ENCODE data around the gene MMRN2. TPM values are rescaled to one million over a fixed set of nuclear protein-coding genes. Genes with fewer than 3 reads are reported as not detected.
"Not testable (repeated sequence)": the region's sequence is repeated elsewhere in the genome, so short reads cannot be mapped to it uniquely, and the experiment has no call there.

MMRN2 gene, protein sequence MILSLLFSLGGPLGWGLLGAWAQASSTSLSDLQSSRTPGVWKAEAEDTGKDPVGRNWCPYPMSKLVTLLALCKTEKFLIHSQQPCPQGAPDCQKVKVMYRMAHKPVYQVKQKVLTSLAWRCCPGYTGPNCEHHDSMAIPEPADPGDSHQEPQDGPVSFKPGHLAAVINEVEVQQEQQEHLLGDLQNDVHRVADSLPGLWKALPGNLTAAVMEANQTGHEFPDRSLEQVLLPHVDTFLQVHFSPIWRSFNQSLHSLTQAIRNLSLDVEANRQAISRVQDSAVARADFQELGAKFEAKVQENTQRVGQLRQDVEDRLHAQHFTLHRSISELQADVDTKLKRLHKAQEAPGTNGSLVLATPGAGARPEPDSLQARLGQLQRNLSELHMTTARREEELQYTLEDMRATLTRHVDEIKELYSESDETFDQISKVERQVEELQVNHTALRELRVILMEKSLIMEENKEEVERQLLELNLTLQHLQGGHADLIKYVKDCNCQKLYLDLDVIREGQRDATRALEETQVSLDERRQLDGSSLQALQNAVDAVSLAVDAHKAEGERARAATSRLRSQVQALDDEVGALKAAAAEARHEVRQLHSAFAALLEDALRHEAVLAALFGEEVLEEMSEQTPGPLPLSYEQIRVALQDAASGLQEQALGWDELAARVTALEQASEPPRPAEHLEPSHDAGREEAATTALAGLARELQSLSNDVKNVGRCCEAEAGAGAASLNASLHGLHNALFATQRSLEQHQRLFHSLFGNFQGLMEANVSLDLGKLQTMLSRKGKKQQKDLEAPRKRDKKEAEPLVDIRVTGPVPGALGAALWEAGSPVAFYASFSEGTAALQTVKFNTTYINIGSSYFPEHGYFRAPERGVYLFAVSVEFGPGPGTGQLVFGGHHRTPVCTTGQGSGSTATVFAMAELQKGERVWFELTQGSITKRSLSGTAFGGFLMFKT
- 1 to 10 TPM; 6.0 to 7.8 TPM for total RNA-seq
- long read RNA-seq, full-length matches to known transcripts = 7 of 21 reads
- long read RNA-seq, partial matches to known transcripts = 10 of 21 reads
- long read RNA-seq, other reads (novel, unspliced or antisense) = 4 of 21 reads

DNA sequence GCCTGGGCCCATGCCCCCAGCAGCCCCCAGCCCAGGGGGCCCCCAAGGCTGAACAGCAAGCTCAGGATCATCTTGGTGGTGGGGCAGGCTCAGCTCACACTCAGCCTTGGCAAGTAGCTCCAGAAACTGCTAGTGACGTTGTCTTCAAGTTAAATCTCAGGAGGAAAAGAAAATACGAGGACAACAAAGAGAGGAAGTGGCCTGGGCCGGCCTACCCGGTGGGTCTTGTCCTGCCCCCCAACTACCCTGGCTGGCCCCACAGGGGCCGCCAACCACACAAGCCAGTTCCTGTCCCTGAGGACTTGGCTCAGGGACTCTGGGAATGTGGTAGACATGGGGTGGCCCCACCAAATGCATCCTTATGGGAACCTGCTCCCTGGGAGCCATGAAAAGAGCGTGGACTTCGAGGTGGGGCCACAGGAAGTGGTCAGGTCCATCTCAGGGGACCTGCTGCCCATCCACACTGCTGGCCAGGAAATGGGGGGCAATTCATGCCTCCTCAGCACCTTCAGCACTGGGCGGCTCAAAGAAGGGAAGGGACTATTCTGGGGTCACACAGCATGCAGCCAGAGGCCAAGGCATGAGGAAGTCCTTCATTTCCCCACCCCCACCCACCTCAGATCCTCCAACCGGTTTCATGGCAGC is at the start of gene MMRN2:
Gene MMRN2, minus strand, starts transcription at position 145 of the 645 bp plus-strand sequence. Its CDS starts 74 bp downstream, at position 71.
- intact Hi-C loops (cut with DNase I, micrococcal nuclease) = no loop called here
- DNase-seq (no peak), ATAC-seq (no peak)

DNA sequence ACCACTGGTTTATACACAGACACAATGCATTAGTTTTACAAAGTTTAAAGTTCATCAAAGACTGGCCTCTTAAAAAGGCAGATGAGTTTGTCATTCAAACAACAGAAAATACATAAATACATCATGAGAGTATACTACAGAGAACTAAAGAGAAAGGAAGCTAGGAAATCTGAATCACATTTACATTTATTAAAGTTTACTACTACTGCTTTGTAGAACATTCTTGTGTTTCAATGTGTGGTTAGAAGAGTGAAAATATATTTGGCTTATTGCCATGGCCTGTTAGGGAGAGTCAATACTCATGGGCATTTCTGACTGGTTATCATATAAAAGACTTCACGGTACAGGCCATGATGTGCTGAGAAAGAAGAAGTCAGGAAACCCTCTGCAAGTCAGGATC is 49.7 kb upstream of the MMRN2 start:
- DNase-seq; ATAC-seq; intact Hi-C loops (cut with DNase I, micrococcal nuclease): not testable (repeated sequence)

DNA sequence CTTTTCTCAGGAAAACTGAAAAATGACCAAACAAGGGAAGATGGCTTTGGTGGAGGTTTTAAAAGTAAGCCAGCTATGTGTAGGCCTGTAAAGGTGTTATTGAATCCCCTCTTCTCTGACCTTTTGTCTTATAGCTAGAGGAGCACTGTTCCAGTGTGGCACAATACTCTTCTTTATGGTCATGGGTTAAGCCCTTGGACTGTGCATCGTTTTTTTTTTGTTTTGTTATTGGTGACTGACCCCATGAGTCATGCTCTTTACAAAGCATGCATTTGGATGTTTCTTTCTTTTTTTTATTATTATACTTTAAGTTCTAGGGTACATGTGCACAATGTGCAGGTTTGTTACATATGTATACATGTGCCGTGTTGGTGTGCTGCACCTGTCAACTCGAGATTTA is 43.1 kb upstream of the MMRN2 start:
- no peak for ATAC-seq
- intact Hi-C loops (cut with DNase I, micrococcal nuclease) = no loop called here
- DNase-seq = no peak

DNA sequence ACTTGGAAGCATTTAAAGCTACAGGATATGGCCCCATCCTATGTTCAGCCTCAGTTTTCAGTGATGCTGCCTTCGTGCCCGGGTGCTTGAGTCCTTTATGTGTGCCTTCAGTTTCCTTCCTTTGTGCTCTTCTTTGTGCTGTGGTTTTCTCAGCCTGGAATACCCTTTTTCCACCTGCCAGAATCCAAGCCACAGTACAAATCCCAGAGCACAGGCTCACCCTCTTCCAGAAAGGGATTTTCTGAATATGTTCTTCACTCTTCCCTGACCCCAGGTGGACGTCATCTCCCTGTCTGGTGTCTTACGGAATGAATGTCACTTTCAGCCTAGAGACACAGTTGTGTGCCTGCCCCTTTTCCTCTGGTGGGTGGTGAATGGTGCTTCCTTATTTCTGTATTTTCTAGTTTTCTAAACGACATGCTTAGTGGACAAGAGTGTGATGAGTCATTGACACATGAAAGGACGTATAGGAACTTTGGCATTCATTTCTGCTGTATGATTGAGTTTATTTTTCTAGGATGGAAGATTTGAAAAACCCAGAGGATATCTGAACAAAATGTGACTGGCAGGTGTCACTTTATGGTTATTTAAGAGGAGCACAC is 42.5 kb upstream of the MMRN2 start:
- intact Hi-C loops (cut with DNase I, micrococcal nuclease); ATAC-seq; DNase-seq: not testable (repeated sequence)

DNA sequence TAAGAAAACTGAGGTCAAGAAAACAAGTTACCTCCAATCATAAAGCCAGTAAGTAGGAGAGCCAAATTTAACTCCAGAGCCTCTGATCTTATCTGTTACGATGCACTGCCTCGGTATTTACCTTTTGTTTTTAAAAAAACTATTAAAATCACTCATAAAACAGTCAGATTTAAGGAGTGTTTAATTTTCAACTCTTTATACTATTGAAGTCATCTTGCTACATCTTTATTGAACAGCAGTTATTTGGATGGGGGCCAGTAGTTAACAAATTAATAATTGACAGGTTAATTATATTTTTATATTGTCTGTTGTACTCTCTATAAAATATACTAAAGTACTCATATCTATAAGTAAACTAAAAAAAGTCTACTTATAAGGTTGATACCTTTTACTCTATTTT is 35.5 kb upstream of the MMRN2 start:
- intact Hi-C loops (cut with DNase I, micrococcal nuclease) = no loop called here
- DNase-seq = no peak

DNA sequence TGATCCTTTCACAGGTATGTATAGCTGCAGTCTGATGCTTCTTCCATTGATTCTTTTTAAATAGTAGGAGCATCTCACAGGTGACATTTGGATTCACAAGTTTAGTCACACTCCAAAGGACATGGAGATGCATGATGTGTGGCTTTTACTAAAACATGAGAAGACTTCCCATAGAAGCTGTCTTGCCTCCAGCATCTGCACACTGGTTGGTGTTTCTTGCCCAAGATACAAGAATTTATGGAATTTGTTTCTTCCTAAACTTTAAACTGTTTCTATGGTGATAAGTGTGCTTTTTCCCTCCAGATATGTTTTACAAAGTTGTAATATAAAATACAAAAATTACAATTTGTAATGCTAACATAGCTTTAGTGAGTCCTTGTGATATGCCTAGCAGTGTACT is 35.0 kb upstream of the MMRN2 start:
- DNase-seq (no peak), ATAC-seq (no peak)
- intact Hi-C loops (cut with DNase I, micrococcal nuclease) = no loop called here

More for the DNA sequence above, 35.5 kb upstream of the MMRN2 start:
- no peak for ATAC-seq

DNA sequence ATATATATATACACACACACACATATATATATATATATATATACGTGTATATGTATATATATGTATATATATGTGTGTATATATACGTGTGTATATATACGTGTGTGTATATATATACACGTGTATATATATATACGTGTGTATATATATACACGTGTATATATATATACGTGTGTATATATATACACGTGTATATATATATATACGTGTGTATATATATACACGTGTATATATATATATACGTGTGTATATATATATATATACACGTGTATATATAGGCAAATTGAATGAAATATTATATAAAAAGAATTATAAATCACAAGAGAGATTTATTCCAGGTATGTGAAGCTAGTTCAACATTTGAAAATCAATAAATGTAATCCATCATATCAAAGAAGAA is 33.9 kb upstream of the MMRN2 start:
- intact Hi-C loops (cut with DNase I, micrococcal nuclease); DNase-seq; ATAC-seq: not testable (repeated sequence)

DNA sequence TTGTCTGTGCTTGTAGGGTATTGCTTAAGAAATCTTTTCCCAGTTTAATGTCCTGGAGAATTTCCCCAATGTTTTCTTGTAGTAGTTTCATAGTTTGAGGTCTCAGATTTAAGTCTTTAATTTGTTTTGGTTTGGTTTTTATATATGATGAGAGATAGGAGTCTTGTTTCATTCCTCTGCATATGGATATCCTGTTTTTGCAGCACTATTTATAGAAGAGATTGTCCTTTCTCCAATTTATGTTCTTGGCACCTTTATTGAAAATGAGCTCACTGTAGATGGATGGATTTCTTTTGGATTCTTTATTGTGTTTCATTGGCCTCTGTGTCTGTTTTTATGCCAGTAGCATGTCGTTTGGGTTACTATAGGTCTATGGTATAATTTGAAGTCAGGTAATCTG is 31.1 kb upstream of the MMRN2 start:
- DNase-seq = no peak
- ATAC-seq = no peak
- intact Hi-C loops (cut with DNase I, micrococcal nuclease) = no loop called here

DNA sequence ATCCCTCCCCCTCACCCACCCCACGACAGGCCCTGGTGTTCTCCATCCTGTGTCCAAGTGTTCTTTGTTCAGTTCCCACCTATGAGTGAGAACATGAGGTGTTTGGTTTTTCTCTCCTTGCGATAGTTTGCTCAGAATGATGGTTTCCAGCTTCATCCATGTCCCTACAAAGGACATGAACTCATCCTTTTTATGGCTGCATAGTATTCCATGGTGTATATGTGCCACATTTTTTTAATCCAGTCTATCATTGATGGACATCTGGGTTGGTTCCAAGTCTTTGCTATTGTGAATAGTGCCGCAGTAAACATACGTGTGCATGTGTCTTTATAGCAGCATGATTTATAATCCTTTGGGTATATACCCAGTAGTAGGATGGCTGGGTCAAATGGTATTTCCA is 27.1 kb upstream of the MMRN2 start:
- DNase-seq; ATAC-seq; intact Hi-C loops (cut with DNase I, micrococcal nuclease): not testable (repeated sequence)

DNA sequence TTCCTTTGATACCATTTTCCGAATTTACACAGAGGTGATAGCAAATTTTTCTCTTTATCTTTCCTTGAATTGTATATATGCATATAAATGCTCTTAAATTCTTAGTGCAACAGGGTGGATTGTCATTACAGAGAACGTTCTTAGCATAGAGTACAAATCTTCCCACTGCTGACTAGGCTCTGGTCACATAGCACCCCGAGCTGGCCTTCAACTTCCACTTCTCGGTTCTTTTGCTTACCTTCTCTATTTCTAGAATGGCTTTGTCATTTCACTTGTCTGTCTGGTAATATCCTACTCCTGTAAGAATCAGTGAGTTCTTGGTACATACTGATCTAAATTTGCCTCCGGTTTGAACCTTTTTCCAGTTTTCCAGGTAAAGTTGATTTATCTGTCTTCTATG is 24.3 kb upstream of the MMRN2 start:
- intact Hi-C loops (cut with DNase I, micrococcal nuclease) = no loop called here
- DNase-seq (no peak), ATAC-seq (no peak)

DNA sequence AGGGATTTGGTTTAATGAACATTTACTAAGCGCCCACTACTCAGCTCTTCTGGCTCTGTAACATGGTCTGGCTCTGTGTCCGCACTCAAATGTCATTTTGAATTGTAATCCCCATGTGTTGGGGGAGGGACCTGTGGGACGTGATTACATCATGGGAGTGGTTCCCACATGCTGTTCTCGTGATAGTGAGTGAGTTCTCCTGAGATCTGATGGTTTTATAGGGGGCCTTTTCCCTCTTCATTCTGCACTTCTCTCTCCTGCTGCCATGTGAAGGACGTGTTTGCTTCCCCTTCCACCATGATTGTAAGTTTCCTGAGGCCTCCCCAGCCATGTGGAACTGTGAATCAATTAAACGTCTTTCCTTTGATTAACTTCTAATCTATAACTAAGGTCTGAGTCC is 23.6 kb upstream of the MMRN2 start:
- intact Hi-C loops (cut with DNase I, micrococcal nuclease); DNase-seq; ATAC-seq: not testable (repeated sequence)

DNA sequence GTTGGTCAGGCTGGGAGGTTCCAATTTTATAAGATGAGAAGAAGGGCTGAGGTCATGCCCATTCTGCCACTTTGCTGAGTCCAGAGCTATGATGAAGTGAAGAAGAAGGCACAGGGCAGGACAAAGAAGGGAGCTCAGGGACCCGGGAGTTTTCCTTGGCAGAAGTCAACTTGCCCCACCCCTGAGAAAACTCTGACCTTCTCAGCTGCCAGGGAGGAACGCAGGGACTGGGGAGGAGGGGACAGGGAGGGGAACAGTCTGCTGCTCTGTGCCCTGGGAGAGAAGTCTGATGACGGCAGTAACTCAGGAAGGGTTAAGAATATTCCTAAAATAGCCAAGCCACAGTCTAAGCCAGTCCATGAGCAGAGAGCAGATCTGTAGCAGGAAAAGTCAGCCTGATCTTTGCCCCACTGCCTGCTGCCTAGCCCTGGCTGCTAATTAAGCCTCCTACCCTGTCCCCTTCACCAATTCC is 22.6 kb upstream of the MMRN2 start:
- peak; percentile 88 for ATAC-seq
- no peak for DNase-seq
- intact Hi-C loops (cut with DNase I, micrococcal nuclease) = loop anchor here in 1 of 2 donors (10.0 kb wide), 1 partner anchor 105 kb away; no protein-coding TSS in a partner anchor

DNA sequence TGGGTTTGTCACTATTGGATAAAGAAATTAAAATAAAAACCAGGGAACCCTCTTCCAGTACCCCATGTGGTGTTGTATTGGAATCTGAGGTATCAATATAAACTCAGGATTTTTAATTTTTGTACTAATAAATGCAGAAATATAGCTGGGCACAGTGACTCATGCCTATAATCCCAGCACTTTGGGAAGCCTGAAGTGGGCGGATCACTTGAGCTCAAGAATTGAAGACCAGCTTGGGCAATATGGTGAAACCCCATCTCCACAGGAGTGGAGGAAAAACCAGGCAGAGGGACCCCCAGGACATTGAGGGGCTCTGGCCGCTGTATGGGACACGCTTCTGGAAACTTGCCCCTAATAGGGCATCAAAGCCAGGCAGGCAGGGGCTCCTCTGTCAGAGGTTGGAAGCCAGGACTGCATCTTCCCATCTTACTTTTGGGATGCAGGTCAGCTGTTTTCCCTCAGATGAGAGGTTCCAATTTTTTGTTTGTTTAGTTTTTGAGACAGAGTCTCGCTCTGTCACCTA is 21.9 kb upstream of the MMRN2 start:
- DNase-seq = no peak
- no peak for ATAC-seq
- intact Hi-C loops (cut with DNase I, micrococcal nuclease) = loop anchor here in 1 of 2 donors (10.0 kb wide), 1 partner anchor 105 kb away; no protein-coding TSS in a partner anchor

DNA sequence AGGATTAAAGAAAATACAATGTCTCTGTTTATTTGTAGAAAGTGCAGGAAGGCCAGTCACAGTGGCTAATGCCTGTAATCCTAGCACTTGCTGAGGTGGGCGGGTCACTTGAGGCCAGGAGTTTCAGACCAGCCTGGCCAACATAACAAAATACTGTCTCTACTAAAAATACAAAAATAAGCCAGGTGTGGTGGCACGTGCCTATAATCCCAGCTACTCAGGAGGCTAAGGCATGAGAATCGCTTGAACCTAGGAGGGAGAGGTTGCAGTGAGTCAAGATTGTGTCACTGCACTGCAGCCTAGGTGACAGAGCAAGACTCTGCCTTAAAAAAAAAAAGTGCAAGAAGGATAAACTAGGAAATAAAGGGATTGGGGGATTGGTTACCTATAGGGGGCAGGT is 21.0 kb upstream of the MMRN2 start:
- intact Hi-C loops (cut with DNase I, micrococcal nuclease) = loop anchor here in 1 of 2 donors (10.0 kb wide), 1 partner anchor 106 kb away; no protein-coding TSS in a partner anchor
- DNase-seq, ATAC-seq: not testable (repeated sequence)

DNA sequence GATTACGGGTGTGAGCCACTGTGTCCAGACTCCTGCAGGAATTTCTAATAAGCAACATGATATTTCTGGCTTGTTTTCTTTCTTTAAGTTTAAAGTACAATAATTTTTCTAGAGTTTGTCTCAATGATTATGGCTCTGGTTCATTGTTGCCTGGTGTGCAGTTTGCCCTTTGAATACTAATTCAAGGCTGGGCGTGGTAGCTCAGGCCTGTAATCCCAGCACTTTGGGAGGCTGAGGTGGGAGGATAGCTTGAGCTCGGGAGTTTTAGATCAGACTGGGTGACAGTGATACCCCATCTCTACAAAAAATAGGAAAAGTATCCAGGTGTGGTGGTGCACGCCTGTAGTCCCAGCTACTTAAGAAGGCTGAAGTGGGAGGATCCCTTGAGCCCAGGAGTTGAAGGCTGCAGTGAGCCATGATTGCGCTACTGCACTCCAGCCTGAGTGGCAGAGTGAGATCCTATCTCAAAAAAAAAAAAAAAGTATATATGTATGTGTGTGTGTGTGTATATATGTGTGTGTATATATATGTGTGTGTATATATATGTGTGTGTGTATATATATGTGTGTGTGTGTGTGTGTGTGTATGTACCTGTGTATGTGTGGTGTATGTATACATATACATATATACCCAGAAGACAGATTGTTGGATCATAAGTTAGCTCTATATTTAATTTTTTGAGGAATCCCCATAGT is 19.1 kb upstream of the MMRN2 start:
- intact Hi-C loops (cut with DNase I, micrococcal nuclease) = loop anchor here in 1 of 2 donors (10.0 kb wide), 1 partner anchor 108 kb away; no protein-coding TSS in a partner anchor
- ATAC-seq (peak; percentile 24), DNase-seq (no peak)

DNA sequence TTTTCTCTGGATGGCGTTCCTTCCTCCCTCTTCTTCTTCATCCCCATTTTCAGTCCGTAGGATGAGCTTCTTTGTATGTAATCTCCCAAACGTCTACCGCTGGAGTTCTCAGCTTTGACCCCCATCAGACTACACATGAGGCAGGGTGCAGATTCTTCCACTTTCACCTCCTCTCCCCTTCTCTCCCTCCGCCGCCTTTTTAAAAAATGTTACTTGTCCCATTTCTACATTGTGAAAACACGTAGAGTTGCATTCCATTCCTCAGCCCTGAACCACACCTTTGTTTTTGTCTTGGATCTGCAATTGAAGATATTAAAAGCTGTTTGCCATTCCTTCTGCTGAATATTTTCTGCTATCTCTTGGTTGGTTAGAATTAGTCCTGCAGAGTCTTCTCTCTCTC is 17.1 kb upstream of the MMRN2 start:
- DNase-seq (no peak), ATAC-seq (no peak)
- intact Hi-C loops (cut with DNase I, micrococcal nuclease) = loop anchor here in 1 of 2 donors (10.0 kb wide), 1 partner anchor 110 kb away; no protein-coding TSS in a partner anchor
